HG03175 (cell line): ENCODE data around the gene EPHA1.

ENCODE experiments used
- ATAC-seq: cut with Tn5 transposase; IDR thresholded peaks from one replicate; pipeline ENCODE4 v1.9.1; 2021; ENCODE audit warnings: mild to moderate bottlenecking, moderate library complexity; ENCODE audit not compliant: unreplicated experiment

The EPHA1 gene

DNA sequence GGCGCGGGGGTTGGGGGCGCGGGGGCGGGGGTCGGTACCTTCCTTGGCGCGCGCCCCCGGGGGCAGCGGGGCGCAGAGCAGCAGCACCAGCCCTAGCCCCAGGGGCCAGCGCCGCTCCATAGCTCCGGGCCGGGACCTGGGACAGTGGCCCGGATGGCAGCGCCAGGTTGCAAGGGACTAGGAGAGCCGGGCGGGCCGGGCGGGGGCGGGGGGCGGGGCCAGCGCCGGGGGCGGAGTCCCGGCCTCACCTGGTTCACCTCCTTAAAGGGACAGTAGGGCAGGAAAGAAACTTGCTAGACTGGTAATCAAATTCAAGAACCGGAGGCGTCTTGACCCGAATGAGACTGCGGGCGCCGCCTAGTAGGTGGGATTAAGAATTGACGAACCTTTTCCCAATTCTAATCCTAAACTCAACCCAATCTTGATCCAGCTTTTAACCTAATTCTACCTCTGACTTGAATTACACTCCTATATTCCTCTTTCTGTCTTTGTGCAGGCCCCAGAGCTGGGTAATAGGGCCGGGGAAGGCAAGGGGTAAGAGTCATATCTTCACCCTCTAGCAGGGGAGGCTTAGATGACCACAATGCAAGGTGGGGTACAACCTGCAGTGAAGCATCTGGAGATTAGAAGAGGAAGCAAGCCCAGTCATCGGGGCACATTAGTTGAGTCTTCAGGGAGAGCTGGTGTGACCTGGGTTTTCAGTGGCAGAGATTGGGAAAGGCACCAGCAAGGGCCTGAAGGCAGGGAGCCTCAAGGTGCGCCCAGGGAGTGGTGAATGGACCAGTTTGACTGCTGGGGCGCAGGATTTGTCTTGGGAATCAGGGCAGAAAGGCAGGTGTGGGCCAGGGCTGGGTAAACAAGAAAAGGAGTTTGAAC is at the start of gene EPHA1:
TSS of gene EPHA1 (minus strand) at position 171 of the 876 bp plus-strand sequence. CDS start at position 120, 51 bp downstream.
- no peak for ATAC-seq

DNA sequence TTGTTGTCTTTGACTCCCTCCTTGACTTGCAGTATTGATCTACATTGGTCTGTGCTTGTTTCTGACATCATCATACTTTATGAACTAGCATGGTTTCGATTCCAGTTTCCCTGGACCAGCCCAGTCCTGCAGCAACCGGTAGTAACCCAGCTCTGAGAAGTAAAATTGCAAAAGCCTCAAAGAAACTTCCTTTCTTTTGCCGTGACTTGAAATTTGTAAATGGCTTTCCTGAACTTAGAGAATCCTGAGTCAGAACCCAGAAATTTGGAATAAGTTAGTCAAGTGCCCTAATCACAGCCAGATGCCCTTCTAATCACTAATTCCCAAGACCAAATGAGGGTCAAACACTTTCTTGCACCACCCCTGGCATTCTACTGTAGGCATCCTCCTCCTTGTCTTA is 49.6 kb upstream of the EPHA1 start:
- ATAC-seq, result no peak

- ATAC-seq, result no peak
These were observed 48.5 kb upstream of the EPHA1 start for GRCh38 chr7:143456992-143457793.

DNA sequence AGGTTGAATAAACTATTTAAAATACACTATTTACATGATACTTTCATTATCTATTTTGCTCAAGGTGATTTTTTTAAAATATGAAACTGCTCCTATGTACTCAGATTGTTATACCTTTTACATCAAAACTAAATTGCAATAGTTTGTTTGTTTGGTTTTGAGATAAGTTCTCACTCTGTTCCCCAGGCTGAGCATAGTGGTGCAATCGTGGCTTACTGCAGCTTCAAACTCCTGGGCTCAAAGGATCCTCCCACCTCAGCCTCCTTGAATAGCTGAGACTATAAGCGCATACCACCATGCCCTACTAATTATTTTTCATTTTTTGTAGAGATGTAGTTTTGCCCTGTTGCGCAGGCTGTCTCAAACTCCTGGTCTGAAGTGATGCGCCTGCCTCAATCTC is 47.3 kb upstream of the EPHA1 start:
- ATAC-seq, result no peak

GRCh38 chr7:143455491-143455890 is 46.8 kb upstream of the EPHA1 start:
- no peak for ATAC-seq

- no peak for ATAC-seq
These were observed 45.5 kb upstream of the EPHA1 start for GRCh38 chr7:143454091-143454680.

- ATAC-seq, result no peak
These were observed 43.8 kb upstream of the EPHA1 start for GRCh38 chr7:143452495-143452894.

- no peak for ATAC-seq
These were observed 43.1 kb upstream of the EPHA1 start for GRCh38 chr7:143451746-143452145.

- no peak for ATAC-seq
These were observed 42.5 kb upstream of the EPHA1 start for GRCh38 chr7:143451122-143451521.

- ATAC-seq, result no peak
These were observed 41.1 kb upstream of the EPHA1 start for GRCh38 chr7:143449793-143450192.

GRCh38 chr7:143448429-143448828 is 39.8 kb upstream of the EPHA1 start:
- no peak for ATAC-seq

DNA sequence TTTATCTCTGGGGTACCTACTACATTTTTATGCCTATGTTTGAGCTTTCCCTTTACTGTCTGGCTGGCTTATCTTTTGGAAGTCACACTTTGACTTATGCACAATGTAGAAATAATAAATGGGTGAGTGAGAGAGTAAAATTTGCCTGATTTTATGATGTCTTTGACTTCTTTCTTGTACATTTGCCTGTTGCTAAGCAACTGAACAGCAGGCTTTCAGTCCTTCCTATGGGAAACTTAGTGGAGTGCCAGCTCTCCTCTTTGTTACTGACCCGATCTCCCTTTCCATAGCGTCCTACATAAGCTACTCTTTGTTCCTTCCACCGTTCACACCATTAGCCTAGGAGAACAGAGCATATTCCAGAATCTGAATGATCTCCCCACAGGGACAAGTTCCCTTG is 38.8 kb upstream of the EPHA1 start:
- ATAC-seq, result no peak

DNA sequence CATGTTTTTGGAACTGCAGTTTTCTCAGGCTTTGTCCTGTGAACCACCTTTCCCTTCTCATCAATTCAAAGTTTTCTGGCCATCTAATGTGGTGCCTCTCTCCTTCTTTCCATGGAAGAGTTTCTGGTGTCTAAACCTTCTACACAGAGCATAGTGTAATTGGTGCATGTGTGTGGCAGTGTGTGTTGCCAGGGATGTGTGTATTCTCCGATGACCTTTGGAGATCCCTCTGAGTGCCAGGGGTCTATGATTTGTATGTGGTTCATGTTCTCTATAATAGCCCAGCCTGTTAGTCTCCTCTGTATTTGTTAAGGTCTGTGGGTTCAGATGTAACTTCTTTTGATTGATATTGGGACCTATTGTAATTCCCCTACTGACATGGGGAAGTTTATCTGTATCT is 36.1 kb upstream of the EPHA1 start:
- no peak for ATAC-seq

- ATAC-seq, result no peak
These were observed 35.6 kb upstream of the EPHA1 start for GRCh38 chr7:143444063-143444782.

DNA sequence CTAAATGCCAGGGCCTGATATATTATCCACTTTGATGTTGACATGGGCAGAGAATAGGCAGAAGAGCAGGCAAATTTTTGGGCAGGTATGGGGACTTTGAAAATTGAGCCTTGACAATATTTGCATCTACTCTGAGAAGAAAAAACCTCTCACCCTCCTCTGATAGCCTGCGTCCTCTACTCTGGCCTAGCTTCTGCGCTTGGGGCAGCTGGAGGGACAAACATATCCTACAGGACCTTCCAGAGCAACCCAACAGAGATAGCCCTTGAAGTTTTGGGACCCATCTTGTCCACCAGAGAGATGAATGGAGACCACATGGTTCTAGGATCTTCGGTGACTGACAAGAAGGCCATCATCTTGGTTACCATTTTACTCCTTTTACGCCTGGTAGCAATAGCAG is 34.5 kb upstream of the EPHA1 start, which contains the start of gene TAS2R60:
TSS of gene TAS2R60 (plus strand) at position 301 of the 400 bp plus-strand sequence. CDS start at position 301, 0 bp downstream.
- ATAC-seq, result no peak

DNA sequence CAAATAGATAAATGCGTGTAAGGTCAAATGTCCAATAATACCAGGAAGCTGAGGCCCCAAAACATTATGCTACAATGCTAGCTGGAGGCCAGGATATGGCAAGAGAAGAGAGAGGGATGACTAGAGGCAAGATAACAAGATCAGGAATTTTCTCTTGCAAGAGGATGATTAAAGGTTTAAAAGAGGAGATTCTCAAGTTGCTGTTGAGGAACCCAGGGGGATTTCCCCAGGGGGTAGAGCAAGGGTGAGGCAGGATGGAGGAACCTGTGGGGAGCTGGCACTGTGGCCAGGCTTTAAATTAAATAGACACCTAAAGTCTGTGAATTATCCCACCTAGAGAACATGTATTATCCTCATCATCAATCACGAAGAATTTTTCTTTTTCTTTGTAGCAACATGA is 31.2 kb upstream of the EPHA1 start:
- no peak for ATAC-seq

DNA sequence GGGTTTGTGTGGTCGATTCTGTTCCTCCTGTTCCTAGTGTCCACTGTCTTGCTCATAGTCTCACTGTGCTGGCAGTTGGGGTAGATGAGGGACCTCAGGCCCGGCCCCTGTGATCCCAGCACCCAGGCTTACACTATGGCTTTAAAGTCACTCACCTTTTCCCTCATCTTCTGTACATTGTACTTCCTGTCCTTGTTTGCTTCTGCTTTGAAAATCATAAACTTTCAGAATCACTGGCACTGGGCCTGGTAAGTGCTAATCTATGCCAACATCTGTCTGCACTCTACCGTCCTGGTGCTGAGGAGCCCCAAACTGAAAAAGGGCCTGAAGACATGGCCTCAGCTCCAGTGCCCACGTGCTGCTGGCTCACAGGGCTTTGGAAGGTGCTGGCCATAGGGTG is 28.9 kb upstream of the EPHA1 start:
- ATAC-seq, result peak; percentile 38

- ATAC-seq, result peak; percentile 92
These were observed 27.8 kb upstream of the EPHA1 start for GRCh38 chr7:143436325-143436946.

DNA sequence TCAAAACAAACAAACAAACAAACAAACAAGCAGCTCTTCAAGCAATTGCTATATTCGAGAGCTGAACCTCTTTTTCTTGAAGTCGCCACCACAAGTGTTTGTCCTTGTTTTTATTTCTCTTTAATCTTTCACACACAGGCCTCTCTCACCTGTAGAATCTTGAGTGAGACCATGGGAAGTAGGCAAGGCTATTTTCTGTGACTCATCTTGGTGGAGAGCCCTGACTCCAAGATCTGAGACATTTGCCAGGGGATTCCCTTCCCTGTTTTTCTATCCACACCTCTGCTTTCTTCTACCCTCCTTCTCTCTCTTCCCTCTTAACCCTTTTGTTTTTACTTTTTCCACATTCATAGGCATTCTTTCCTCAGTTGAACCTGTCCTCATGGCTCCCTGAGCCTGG is 26.6 kb upstream of the EPHA1 start:
- no peak for ATAC-seq

DNA sequence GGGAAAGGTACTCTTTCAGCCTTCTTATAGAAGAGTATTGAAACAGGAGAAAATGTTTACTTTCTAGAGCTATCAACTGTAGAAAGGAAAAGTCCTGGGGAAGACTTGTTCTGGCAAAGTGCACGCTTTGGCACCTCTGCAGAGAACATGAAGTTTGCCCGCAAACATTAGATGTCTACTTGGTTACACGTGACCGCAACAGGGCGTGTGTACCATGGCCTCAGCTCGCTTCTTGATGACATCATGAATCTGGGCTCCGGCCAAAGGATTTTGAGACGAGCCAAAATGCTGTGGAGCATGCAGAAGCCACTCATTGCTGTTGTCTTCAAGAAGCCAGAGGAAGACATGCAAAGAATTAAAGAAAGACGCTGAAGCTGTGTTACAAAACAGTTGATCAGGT is 26.0 kb upstream of the EPHA1 start:
- no peak for ATAC-seq
